Cortex of kidney (tissue), 1 donor: ENCODE results near the gene TAF9B.
"Not testable (repeated sequence)": the region's sequence is repeated elsewhere in the genome, so short reads cannot be mapped to it uniquely, and the experiment has no call there.

Source experiments
- DNase-seq: peaks from one replicate; lab custom pipeline; 2025; lab: John Stamatoyannopoulos, UW

Gene TAF9B, protein sequence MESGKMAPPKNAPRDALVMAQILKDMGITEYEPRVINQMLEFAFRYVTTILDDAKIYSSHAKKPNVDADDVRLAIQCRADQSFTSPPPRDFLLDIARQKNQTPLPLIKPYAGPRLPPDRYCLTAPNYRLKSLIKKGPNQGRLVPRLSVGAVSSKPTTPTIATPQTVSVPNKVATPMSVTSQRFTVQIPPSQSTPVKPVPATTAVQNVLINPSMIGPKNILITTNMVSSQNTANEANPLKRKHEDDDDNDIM

GRCh38 chrX:78139160-78140123, at the start of gene TAF9B:
TAF9B (minus strand) TSS chrX:78139650; CDS start chrX:78139611, 39 bp downstream.
- DNase-seq, result no peak

DNA sequence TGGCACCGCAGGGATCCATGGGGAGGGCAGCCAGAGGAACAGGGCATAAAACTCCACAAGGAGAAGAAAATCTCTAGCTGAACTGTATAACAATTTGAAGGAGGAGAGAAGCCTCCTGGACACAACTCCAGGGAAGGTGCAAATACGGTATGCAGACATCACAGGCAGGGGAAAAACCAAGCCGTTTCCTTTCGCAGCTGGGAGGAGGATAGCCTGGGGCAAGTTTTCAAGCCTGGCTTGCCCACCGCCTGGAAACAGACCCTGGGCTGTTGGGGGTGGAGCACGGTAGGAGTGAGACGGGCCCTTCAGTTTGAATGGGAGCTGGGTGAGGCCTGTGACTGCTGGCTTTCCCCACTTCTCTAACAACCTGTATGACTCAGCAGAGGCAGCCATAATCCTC, 43.4 kb upstream of the TAF9B start:
- no peak for DNase-seq

GRCh38 chrX:78181307-78181706, 41.9 kb upstream of the TAF9B start:
- DNase-seq, result no peak

DNA sequence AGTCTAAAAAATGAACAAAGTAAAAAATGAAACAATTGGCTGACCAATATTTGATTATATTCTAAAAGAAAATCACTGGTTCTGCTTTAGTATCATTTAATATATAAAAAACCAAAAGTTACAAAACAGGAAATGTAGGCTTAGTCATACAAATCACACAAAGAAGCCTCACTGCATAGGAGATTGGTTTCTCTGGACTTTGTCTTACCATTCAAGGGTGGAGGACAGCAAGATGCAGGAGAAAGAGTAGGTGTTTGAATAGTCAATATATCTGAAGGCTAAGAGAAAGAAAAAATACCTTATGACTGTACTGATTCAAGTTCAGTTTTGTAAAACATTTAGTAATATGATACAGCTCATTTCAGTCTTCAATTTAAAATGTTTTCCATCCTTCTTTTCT, 28.6 kb upstream of the TAF9B start:
- DNase-seq, result no peak

DNA sequence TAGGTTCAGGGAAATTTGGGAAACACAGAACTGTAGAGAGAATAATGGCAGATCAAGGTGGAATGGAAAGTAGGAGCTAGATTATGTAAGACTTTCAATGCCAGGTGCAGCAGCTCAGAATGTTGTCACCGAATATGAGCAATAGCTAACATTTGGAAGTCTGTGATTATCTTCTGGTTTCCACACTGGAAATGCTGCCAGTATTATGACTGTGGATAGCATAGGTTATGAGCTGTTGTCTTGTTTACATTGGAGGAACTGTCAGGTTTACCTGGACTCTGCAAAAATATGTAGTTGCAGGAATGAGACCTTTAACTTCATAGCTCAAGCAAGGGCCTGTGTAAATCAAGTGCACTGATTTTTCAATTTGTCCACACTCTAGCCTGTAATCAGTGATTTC, 26.0 kb upstream of the TAF9B start:
- DNase-seq, result no peak

DNA sequence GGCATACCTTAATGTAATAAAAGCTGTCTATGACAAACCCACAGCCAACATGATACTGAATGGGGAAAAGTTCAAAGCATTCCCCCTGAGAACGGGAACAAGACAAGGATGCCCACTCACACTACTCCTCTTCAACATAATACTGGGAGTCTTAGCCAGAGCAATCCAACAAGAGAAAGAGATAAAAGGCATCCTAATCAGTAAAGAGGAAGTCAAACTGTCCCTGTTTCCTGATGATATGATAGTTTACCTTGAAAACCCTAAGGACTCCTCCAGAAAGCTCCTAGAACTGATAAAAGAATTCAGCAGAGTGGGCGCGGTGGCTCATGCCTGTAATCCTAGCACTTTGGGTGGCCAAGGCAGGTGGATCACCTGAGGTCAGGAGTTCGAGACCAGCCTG, 23.7 kb upstream of the TAF9B start:
- not testable (repeated sequence) for DNase-seq

GRCh38 chrX:78160711-78161110, 21.3 kb upstream of the TAF9B start:
- not testable (repeated sequence) for DNase-seq

- not testable (repeated sequence) for DNase-seq
These were observed 18.4 kb upstream of the TAF9B start for GRCh38 chrX:78157846-78158245.

GRCh38 chrX:78157373-78157772, 17.9 kb upstream of the TAF9B start:
- not testable (repeated sequence) for DNase-seq

DNA sequence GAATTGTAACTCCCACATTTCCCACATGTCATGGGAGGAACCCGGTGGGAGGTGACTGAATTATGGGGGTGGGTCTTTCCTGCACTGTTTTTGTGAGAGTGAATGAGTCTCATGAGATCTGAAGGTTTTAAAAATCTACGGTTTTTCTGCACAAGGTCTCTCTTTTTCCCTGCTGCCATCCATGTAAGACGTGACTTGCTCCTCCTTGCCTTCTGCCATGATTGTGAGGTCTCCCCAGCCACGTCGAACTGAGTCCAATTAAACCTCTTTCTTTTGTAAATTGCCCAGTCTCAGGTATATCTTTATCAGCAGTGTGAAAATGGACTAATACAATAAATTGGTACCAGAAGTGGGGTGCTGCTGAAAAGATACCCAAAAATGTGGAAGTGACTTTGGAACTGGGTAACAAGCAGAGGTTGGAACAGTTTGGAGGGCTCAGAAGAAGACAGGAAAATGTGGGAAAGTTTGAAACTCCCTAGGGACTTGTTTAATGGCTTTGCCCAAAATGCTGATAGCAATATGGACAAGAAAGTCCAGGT, 7.6 kb upstream of the TAF9B start:
- not testable (repeated sequence) for DNase-seq

DNA sequence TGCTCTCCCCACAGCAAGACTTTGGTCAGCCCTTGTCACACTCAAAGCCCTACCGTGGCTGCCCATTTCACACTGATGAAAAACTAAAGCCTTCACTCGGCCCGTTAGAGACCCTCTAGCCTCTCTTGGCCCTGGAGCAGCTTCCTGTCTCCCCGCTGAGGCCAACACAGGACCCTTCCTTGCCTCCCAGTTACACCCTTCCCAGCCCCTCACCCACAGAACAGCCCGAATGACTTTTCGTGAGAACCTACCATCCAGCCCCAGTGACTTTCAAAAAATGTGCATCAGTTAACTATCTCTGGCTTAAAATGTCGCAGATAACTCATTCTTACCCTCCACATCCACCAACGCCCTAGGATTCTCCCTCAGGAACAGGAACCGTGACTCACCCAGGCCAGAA, 756 bp upstream of the TAF9B start:
- no peak for DNase-seq

GRCh38 chrX:78133238-78133960, 6.1 kb downstream of the TAF9B start:
- no peak for DNase-seq

- DNase-seq, result no peak
These were observed 8.3 kb downstream of the TAF9B start for GRCh38 chrX:78131117-78131516.

DNA sequence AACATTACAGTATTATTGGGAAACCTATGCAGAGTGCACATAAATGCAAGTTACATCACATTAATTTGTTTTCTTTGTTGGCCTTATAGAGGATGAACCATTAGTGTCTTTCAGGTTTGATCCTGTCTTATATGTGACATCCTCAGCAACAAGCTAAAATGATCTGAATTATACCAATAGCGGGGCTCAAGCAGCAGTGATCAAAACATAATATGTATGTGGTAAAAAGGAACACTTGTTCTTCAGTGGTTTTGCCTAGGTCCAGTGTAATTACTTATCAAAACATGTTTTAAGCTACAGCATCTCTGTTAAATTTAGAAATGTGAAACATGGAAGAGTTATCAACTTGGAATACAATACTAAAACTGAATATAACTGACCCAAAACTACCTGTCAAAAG, 9.1 kb downstream of the TAF9B start:
- DNase-seq, result no peak

- no peak for DNase-seq
These were observed 9.7 kb downstream of the TAF9B start for GRCh38 chrX:78129714-78130113.

DNA sequence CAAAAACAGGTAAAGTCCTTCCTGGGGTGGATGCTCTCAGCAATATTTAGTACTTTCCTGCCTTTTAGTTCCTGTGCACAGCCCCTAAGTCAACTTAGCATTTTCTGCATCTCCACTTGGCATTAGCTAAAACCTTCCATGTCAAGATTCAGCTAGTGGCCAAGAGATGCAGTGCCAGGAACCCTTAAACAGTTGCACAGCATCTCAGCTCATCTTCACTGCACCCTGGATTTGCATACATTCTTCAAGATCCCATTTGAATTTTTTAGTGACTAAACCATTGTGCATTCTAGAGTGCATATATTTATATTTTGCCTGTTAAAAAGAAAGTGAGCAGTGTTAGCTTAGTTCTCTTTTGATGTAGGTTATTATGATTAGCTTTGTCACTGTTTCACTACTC, 13.7 kb downstream of the TAF9B start:
- not testable (repeated sequence) for DNase-seq

DNA sequence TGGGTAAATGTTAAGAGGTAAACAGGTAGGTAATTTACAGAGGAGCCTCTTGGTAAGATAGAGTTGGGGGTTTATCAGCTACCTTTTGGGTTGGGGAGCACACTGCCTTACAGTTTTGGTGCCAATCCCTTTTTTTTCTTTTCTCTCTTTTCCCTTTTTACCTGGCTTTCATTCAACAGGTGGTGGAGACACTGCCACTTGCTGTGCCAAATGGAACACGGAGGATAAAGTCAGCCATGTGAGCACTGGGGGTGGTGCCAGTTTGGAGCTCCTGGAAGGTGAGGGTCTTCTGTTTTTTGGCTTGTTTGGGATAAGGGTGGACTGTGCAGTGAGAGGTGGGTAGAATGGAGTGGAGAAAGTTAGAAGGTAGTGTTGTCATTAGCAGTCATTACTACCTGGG, 14.3 kb downstream of the TAF9B start:
- DNase-seq, result no peak

DNA sequence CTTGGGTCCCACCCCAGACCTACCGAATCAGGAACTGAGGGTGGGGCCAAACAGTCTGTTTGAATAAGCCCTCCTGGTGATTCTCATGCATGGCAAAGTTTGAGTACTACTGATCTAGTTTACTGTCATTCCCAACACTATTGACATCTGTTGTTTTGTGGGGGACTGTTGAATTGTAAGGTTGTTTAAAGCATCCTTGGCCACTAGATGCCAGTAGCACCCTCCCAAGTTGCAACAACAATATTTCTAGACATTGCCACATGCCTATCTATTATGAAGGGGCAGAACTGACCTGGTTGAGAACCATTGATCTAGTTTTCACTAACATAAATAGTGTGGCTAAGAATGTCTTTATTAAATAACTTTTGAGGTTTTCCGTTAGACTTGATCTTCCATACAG, 15.1 kb downstream of the TAF9B start:
- no peak for DNase-seq

DNA sequence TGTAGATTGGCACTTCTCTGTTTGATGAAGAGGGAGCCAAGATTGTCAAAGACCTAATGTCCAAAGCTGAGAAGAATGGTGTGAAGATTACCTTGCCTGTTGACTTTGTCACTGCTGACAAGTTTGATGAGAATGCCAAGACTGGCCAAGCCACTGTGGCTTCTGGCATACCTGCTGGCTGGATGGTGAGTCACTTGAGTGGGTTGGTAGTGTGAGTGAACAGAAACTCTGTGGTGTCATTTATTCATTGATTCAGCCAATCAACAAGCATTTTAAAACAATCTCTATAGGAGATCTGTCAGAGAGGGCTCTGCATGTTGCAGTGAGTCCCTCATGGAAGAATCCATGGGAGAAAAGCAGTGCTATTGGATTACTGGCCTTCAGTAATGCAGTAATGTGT, 16.3 kb downstream of the TAF9B start:
- no peak for DNase-seq

DNA sequence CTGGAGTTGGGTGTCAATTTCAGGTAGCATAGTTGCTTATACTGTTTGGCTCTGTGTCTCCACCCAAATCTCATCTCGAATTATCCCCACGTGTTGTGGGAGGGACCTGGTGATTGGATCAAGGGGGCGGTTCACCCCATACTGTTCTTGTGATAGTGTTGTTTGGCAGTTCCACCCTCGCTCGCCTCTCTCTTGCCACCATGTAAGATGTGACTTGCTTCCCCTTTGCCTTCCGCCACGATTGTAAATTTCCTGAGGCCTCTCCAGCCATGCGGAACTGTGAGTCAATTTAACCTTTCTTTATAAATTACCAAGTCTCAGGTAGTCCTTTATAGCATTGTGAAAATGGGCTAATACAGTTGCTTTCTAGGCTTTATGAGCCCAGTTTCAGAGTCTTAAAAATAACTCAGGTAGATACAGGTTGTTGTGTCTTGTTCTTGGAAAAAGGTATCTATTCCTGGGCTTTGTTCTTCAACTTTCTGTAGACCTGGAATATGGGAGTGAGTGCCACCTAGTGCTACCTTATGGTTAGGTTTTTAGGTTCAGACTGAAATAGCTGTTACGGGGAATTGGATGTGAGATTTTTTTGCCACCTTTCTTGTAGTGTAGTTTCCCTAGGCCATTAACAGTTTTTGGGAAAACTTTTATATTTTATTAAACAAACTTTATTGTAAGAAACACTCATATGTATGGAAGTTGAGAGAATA, 19.8 kb downstream of the TAF9B start:
- DNase-seq, result no peak

- DNase-seq, result no peak
These were observed 20.8 kb downstream of the TAF9B start for GRCh38 chrX:78118628-78119027.

DNA sequence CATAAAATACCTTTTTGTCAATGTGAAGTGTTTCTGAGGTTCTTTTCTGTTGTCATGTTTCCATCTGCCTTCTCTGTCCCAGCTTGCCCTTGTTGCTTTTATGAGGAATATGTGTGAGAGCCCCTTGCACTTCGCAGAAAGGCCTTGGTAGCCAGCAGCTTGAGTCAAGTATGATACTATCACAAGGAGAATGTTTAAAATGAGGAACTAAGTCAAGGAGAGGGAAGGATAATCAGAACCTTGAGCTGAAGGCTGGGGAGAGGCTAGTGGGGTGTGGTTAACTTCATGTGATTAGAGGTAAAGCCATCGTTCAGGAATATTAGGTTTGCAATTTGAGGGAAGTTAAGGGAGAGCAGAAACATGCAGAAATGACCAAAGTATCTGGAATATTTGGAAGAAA, 22.7 kb downstream of the TAF9B start:
- DNase-seq, result no peak
